Measurements from ENCODE around the gene CCL17.

Gene CCL17

GRCh38 chr16:57376313-57376818 is 28.2 kb upstream of the CCL17 start:
- FAIRE-seq = no peak
- no peak for DNase-seq (ENCODE audit: extremely low spot score, insufficient read length, low read depth)

- DNase-seq (ENCODE audit: extremely low spot score, insufficient read length, low read depth) (peak; percentile 49), FAIRE-seq (peak; percentile 94)
These were observed 27.3 kb upstream of the CCL17 start for GRCh38 chr16:57377080-57377841.

- no peak for FAIRE-seq
- no peak for DNase-seq (ENCODE audit: extremely low spot score, insufficient read length, low read depth)
These were observed 25.0 kb upstream of the CCL17 start for GRCh38 chr16:57379579-57379978.

GRCh38 chr16:57380671-57381462 is 23.7 kb upstream of the CCL17 start:
- FAIRE-seq (peak; percentile 33), DNase-seq (ENCODE audit: extremely low spot score, insufficient read length, low read depth) (no peak)

GRCh38 chr16:57381791-57382534 is 22.6 kb upstream of the CCL17 start:
- DNase-seq (ENCODE audit: extremely low spot score, insufficient read length, low read depth) (no peak), FAIRE-seq (no peak)

GRCh38 chr16:57382535-57383275 is 21.9 kb upstream of the CCL17 start:
- DNase-seq (ENCODE audit: extremely low spot score, insufficient read length, low read depth) (no peak), FAIRE-seq (no peak)

GRCh38 chr16:57383276-57384247 is 21.0 kb upstream of the CCL17 start:
- FAIRE-seq (no peak), DNase-seq (ENCODE audit: extremely low spot score, insufficient read length, low read depth) (no peak)

- FAIRE-seq (no peak), DNase-seq (ENCODE audit: extremely low spot score, insufficient read length, low read depth) (no peak)
These were observed 20.1 kb upstream of the CCL17 start for GRCh38 chr16:57384248-57385070.

GRCh38 chr16:57385083-57385482 is 19.5 kb upstream of the CCL17 start:
- FAIRE-seq = no peak
- DNase-seq (ENCODE audit: extremely low spot score, insufficient read length, low read depth) = no peak

GRCh38 chr16:57386381-57386951 is 18.1 kb upstream of the CCL17 start:
- FAIRE-seq (no peak), DNase-seq (ENCODE audit: extremely low spot score, insufficient read length, low read depth) (no peak)

- DNase-seq (ENCODE audit: extremely low spot score, insufficient read length, low read depth) (no peak), FAIRE-seq (no peak)
These were observed 16.8 kb upstream of the CCL17 start for GRCh38 chr16:57387598-57388354.

GRCh38 chr16:57388359-57389086 is 16.0 kb upstream of the CCL17 start:
- FAIRE-seq (peak; percentile 77), DNase-seq (ENCODE audit: extremely low spot score, insufficient read length, low read depth) (no peak)

GRCh38 chr16:57389087-57389468 is 15.5 kb upstream of the CCL17 start:
- FAIRE-seq (no peak), DNase-seq (ENCODE audit: extremely low spot score, insufficient read length, low read depth) (no peak)

GRCh38 chr16:57390636-57391295 is 13.8 kb upstream of the CCL17 start:
- no peak for FAIRE-seq
- no peak for DNase-seq (ENCODE audit: extremely low spot score, insufficient read length, low read depth)

- FAIRE-seq = no peak
- DNase-seq (ENCODE audit: extremely low spot score, insufficient read length, low read depth) = no peak
These were observed 13.3 kb upstream of the CCL17 start for GRCh38 chr16:57391300-57391699.

- DNase-seq (ENCODE audit: extremely low spot score, insufficient read length, low read depth) (no peak), FAIRE-seq (no peak)
These were observed 12.9 kb upstream of the CCL17 start for GRCh38 chr16:57391708-57392107.

Measured in GM18507 (cell line).